GM10266 (cell line): Measurements from ENCODE around the gene SRGAP1.

Source experiments
- DNase-seq: peaks from one replicate; pipeline ENCODE4 v3.0.0; 2012; ENCODE audit errors: extremely low spot score
- TF ChIP-seq, protein P1 (sequence below): IDR thresholded peaks from 2 replicates; pipeline ENCODE4 v1.5.1; 2012; ENCODE audit warnings: mild to moderate bottlenecking, low read depth; ENCODE audit not compliant: control insufficient read depth, insufficient read depth; ENCODE audit errors: missing control alignments

SRGAP1 gene

DNA sequence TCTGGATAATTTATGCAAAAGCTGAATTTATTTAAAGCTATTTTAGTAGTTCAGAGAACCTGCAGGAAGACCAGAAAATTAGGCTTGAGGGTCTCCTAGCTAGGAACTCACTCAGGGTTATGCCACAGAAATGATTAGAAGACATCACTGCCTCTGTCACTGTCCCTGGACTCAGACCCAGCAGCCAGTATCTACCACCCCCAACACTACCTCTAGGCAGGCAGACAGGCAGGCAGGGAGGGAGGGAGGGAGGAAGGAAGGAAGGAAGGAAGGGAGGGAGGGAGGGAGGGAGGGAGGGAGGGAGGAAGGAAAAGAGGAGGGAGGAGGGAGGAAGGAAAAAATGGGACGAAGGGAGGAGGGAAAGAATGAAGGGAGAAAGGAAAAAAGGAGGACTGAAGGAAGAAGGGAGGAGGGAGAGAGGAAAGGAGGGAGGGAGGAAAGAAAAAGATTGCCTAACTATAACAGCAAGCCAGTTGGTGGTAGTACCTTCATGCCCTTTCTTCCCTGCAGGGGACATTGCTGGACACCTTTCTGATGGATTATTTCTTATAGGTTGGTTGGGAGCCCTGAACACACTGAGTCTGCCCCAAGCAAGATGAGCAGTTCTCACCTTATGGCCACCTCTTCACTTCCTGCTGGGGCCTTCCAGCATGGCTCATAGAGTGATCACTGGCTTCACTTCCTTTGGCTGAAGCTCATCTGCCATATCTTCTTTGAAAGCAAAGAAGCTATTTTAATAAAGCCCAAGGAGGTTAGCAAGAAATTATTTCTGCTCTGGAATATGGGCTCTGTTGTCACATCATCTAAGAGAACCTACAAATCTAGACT is 327.9 kb downstream of the SRGAP1 start:
- TF ChIP-seq, protein P1, sequence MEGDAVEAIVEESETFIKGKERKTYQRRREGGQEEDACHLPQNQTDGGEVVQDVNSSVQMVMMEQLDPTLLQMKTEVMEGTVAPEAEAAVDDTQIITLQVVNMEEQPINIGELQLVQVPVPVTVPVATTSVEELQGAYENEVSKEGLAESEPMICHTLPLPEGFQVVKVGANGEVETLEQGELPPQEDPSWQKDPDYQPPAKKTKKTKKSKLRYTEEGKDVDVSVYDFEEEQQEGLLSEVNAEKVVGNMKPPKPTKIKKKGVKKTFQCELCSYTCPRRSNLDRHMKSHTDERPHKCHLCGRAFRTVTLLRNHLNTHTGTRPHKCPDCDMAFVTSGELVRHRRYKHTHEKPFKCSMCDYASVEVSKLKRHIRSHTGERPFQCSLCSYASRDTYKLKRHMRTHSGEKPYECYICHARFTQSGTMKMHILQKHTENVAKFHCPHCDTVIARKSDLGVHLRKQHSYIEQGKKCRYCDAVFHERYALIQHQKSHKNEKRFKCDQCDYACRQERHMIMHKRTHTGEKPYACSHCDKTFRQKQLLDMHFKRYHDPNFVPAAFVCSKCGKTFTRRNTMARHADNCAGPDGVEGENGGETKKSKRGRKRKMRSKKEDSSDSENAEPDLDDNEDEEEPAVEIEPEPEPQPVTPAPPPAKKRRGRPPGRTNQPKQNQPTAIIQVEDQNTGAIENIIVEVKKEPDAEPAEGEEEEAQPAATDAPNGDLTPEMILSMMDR, result no peak
- no peak for DNase-seq

DNA sequence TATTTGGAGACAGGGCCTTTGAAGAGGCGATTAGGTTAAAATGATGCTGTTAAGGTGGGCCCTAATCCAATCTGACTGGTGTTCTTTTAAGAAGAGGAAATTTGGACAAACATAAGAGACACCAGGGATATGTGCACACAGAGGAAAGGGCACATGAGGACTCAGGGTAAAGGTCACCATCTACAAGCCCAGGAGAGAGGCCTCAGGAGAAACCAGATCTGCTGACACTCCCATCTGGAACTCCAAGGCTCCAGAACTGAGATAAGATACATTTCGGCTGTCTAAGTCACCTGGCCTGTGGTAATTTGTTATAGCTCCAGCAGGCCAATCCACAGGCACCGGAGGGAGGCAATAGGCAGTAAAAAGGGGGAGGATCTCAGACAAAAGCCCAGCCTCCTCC is 329.0 kb downstream of the SRGAP1 start:
- TF ChIP-seq, protein P1, result no peak
- no peak for DNase-seq

DNA sequence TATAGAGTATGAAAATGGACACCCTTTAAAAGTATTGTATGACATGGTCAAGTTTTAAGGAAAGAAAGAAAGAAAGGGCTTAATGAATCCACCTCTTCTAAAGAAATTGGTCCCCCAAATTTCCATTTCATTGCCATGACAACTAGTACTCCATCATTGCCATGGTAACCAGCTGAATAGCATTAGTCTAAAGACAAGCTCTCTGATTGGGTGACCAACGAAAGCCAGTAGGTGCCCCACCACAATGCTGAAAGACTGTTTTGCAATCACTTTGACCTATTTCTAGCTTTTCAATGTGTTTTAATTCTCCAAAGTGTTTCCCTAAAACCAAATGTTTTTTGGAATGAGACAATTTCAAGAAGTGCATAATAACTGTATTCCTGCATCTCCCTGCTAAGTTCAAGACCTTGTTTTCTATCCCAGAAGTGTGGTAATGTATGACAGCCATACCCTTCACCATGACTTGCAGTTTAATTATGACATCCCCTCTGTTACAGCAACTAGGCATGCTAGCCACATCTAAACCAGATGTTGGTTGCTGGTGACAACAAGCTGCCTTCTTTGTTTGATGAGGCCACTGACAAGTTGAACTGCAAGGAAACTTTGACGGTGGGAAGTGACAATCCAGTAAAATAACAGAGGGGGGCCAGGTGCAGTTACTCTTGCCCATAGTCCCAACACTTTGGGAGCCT is 330.9 kb downstream of the SRGAP1 start:
- no peak for DNase-seq
- TF ChIP-seq, protein P1, result no peak

DNA sequence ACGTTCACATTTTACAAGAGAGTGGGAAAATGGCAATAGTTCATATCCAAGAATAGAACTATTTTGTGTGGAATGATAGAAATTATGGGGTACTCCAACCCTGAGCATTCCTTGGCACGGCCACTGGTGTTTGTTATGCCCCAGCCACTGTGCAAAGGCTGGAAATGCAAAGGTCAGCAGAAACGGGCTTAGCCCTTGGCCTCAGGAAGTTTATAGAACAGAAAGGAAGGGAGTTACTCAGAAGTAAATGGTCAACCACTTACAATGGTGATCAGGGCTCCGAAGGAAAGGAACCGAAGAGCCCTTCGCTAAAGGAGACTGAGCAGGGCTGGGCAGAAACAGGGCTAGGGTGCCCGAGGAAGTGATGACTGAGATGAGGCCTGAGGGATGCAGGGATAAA is 332.5 kb downstream of the SRGAP1 start:
- TF ChIP-seq, protein P1, result no peak

DNA sequence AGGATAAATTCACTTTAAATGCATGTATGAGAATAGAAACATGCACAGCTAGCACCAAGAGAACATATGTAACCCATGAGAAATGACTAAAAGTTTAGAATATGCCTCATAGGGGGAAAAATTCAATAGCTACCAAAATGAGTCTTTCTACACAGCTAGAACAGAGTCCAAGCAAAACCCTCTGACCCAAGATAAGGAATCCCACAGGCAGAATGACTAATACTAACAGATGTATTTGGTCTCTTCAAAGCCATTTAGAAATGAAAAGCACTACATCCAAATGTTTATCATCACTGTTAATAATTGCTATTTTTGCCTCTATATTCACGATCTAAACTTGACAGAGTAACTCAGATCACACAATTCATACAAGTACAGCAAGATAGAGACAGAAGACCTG is 333.6 kb downstream of the SRGAP1 start:
- DNase-seq, result no peak
- TF ChIP-seq, protein P1, result no peak

More for the DNA sequence above, 332.5 kb downstream of the SRGAP1 start:
- no peak for DNase-seq

DNA sequence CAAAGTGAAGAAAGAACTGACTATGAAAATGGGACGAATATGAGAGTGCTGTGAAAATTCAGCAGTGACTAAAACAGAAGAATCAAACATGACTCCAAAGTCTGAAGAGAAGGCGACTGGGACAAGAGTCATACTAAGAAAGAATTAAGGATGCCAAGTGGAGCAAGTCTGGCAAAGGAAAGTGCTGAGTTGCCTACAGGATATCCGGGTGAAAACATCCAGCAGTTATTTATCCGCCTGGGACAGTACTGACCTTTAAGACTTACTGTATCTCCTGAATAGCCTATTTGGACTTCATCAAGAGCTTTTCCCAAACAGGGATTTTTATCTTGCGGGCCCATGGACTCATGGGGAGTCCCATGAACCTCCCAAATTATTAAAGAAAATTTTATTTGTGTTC is 336.5 kb downstream of the SRGAP1 start:
- DNase-seq, result no peak

More for the DNA sequence above, 336.5 kb downstream of the SRGAP1 start:
- TF ChIP-seq, protein P1, result no peak
